GM19099 (cell line): Measurements from ENCODE around the gene NUDT5.

Source experiments
- POLR2A ChIP-seq: IDR thresholded peaks from 3 replicates; pipeline ENCODE4 v1.6.1; 2011; ENCODE audit warnings: low read depth; ENCODE audit not compliant: insufficient read length; ENCODE audit errors: extremely low read depth

The NUDT5 gene

DNA sequence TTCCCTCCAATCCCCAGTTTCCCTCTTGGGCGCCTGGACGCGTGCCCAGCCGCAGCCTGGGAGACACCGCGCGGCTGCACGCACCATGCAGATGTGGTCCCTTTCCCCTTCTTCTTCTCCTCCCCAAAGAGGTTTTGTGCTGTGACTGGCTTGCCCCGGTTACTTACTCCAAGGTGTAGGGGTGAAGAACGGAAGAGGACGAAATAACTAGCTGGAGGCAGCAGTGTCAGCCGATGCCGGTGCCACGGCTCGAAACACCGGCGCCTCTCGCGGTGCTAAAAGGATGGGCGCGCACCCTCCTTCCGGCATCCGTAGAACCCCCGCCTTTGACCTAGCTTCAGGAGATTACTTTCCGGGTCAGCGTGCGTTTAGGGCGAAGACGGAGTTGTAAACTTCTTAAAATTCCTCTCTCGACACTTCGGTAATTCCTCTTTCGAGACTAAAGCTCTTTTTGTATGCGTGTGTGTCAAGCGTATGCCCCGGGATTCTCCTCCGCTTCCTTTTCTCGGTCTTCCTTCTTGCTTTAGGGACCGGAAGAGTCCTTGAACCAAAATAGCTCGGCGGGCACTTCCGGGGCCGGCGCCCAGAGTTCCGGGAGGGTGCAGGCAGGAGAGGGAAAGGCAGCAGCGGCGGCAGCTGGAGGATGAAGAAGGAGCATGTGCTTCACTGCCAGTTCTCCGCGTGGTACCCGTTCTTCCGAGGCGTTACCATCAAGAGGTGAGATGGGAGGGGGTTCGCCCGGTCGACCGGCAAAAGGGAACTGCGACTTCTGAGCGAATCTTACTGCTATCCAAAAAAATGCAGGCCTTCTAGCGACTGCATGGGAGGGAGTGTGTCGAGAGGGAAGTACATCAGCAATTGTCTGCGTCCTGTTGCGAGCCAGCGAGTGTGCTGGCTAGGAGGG is at the start of gene NUDT5, which contains the start of gene CDC123:
NUDT5 (minus strand) TSS at position 289 of the 904 bp plus-strand sequence. CDS start 9,600 bp downstream, outside the sequence.
CDC123 (plus strand) TSS at position 586 of the 904 bp plus-strand sequence; CDS start at position 644, 58 bp downstream.
- TF ChIP-seq POLR2A = peak; percentile 66

DNA sequence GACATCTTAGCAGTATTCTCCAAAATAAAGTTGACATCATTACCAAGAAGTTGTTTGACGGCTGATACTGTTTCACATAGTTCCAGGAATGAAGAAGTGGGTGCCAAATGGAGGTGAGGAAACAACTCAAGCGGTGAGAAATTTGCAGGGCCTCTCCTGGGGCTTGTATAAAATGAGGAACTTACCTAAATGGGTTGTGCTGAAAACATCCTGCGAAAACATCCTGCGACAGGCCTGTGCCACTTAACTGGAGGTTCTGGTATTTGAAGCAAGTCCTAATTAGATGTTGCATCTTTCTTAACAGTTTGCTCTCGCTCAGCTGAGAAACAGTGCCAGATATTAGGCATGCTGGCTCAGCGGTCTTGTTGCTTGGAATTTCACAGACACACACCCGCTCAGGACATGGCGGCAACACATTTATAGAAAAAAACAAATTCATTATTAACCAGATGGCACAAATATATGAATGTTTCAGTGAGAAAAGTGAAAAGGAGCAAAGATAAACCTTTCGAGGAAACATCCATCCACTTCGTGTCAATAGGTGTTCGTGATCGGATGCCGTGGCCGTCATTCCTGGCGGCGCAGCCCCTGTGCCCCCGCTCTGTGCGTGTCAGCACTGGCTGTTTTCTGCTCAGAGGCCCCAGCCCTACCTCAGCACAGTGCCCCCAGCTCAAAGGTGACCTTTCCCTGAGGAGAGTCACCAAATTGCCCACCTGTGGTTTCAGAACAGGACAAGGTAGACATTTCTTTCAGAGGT is 48.4 kb upstream of the NUDT5 start:
- no peak for TF ChIP-seq POLR2A

DNA sequence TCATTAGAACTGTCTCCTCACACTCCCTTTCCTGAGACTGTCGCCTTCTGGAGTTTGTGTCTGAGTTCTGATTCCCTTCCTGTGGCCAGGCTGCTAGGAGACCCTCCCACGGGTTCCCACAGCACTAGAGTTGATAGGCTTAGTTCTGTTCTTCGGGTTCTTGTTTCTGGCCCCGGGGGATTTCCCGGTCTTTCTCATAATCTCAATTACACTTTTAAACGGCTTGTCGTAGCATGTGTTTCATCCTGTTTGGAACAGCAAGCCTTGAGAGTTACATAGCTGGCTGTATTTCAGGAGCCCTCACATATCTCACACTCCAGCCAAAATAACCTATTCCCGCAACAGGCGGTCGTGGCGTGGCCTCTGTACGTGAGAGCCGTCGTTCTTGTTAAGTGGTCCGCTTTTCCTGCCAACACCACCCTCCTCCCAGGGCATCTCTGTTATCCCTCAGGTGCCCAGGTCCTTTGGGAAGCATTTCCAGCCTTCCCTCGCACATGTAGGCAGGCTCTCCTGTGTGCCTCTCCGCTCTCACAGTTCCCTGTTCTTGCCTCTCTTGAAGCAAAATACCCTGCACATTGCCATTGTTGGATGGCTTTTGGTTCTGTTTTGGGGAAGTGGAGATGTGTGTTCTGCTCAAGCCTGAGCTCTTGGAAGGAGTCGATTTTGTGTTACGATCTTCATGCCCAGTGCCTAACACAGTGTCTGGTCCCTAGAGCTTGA is 46.3 kb upstream of the NUDT5 start:
- no peak for TF ChIP-seq POLR2A

DNA sequence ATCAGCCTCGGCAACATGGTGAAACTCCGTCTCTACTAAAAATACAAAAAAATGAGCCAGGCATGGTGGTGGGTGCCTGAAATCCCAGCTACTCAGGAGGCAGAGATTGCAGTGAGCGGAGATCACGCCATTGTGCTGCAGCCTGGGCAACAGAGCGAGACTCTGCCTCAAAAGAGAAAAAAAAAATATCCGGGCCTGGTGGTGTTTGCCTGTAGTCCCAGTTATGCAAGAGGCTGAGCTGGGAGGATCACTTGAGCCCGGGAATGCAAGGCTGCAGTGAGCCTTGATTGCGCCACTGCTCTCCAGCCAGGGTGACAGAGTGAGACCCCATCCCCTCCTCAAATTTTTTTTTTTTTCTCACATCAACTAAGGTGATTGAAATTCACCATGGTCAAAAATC is 43.1 kb upstream of the NUDT5 start:
- no peak for TF ChIP-seq POLR2A

DNA sequence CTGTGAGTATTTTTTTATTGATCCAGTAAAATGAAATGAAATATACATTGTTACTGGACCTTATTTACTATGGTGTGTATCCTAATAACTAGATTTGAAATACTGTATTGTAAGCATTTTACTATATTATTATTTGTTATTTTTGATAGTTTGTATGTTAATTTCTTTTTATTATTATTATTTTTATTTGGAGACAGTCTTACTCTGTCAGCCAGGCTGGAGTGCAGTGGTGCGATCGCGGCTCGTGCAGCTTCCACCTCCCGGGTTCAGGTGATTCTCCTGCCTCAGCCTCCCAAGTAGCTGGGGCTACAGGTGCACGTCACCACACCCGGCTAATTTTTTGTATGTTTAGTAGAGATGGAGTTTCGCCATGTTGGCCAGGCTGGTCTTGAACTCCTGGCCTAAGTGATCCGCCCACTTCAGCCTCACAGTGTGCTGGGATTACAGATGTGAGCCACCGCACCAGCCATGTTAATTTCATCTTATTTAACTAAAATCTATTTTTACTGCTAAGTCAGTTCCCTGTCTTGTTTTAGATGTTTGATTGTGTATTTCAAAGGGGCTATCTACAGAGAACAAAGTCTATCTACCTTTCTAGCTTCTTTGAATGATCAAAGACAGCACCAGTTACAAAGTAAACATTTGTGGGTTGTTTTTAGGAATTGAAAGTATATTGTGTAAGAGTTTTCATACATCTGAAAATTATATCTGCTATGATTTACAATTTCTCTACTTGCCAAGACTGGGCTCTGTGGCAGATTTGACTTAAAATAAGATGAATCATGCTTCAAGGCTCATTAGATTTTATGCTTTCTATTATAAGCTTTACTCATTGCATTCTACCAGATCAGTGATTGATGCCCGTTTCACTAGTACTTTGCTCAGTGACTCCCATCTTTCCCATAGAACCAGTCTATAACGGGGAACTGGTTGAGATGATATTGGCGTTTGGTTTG is 41.9 kb upstream of the NUDT5 start:
- TF ChIP-seq POLR2A = no peak

DNA sequence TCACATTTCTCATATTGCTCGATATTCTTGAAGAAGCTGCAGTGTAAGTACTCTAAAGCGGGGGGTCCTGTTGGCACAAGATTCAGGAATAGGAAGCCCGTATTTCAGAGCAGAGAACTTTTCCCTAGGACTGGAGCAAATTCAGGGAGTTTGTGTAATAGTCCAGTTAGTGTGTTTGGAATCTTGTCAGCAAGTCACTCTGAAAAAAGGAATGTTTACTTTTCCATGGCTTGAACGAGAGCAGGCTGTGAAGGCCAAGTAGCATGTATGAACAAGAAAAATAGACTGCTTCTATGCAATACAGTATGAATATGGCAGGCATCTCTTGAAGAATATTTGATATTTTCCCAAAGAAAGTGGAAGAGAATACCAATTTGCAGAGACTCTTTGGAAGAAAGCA is 40.1 kb upstream of the NUDT5 start:
- TF ChIP-seq POLR2A = no peak

DNA sequence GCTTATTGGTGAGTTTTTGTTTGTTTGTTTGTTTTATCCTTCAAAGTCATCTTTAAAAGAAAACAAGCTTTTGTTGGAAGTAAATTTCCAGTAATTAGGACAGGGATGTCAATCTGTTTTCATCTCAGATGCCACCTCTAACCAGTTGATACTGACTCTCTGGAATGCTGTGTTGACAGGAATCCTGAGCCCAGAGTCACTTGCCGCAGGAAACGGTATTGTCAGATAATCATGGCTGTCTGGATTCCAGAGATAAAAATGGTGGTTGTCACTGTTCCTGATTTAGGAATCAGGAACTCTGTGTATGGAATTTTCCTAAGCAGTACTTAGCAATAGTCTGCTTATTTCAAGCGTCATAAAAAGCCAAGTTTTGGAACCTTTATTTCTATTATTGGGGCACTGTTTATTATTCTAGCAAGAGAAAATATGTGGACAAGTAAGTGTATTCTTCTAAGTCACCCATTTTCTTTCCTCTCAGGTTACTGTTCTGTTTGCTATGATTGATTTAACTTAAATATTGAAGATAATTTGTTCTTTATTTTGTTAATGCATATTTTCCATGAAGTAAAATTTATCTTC is 39.5 kb upstream of the NUDT5 start:
- TF ChIP-seq POLR2A = no peak

DNA sequence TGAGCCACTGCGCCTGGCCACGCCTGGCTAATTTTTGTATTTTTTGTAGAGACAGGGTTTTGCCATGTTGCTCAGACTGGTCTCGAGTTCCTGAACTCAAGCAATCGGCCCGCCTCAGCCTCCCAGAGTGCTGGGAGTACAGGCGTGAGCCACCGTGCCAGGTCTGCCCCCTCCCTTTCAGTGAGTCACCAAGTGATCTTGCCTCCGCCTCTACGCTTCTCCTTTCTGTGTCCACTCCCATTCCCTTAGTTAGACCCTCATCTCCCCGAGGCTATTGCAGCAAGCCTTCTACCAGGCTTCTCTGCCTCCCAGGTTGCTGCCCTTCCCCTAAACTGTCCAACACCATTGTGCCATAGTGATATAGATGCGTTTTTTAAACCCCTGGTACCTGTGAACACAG is 33.2 kb upstream of the NUDT5 start:
- TF ChIP-seq POLR2A = no peak

DNA sequence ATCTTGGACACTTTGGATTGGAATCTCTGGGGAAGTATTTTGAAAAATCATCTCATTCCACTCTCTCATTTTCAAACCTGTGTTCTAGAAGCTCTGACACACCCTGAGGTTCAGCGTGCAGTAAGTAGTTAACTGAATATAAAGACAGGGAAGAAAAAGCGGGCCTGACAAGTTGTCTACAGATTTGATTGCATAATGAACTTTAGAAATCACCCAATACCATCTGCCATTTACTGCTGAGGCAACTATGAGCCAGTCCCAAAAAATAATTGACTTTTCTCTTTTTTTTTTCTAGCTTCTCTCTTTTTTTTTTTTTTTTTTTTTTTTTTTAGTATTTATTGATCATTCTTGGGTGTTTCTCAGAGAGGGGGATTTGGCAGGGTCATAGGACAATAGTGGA is 29.8 kb upstream of the NUDT5 start:
- no peak for TF ChIP-seq POLR2A

DNA sequence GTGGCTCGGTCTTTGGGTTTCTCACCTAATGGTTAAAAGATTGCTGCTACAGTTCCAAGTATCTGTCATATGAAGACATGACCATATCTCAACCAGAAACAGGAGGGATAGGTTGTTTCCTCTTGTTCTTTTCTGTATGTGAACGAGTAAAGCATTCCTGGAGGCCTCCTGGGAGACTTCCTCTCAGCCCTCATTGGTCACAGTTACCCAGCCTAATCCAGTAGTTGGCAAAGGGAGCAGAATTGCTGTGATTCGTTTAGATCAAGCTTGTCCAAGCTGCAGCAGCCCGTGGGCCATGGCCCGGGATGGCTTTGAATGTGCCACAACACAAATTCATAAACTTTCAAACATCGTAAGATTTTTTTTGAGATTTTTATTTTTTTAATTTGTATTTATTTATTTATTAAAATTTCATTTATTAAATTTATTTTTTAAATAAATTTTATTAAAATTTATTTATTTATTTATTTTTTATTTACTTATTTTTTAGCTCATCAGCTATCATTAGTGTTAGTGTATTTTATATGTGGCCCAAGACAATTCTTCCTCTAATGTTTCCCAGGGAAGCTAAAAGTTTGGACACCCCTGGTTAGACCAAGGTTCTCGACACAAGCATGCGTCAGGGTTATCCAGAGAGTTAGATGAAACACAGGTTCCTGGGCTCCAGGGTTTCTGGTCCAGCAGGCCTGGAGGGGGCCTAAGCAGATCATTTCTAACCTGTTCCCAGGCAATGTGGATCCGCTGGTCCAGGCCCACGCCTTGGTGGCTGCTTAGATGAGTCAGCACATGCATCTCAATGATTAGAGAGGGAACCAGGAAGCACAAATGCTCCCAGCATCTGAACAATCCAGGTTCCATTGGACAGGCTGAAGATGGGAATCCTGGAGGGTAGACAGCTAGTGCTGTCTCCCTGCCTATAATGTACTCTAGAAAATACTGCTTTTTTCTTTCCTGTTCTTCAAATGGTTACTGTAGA is 25.9 kb upstream of the NUDT5 start:
- TF ChIP-seq POLR2A = no peak

DNA sequence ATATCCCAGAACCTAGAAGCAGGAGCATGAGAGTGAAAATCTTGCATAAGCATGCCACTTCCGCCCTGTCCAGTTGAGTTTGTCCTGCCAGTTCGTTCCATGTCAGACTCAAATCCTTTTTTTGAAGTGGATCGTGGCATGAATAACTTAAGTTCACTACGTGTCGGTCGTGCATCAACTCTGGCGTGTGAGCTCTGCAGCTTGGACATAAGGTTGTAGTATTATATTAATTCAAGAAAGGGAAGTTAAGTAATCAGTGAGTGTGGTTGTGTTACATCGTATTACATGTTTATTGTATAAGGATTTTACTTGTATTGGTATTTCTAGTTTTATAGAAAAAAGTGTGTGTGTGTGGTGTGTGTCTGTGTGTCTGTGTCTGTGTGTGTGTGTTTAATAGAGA is 23.3 kb upstream of the NUDT5 start:
- no peak for TF ChIP-seq POLR2A

DNA sequence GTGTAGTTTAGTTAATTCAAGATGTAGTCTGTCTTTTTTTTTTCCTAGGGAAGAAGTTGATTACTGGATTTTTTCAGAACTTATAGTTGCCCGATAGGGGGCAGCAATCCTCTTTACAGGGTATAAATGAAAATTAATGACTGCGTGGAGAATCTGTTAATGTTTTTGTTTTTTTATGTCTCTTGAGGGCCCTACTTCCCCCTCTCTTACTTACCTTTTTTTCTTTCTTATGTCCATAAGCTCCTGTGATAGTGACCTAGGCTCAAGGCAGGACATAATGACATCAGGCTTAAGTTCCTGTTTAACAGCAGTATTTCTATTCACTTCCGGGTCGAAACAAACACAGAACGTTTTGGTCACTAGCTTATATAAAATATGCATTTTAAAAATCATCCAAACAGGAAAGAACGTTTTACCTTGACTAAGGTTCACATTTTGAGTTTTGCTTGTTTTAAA is 19.1 kb upstream of the NUDT5 start:
- no peak for TF ChIP-seq POLR2A

DNA sequence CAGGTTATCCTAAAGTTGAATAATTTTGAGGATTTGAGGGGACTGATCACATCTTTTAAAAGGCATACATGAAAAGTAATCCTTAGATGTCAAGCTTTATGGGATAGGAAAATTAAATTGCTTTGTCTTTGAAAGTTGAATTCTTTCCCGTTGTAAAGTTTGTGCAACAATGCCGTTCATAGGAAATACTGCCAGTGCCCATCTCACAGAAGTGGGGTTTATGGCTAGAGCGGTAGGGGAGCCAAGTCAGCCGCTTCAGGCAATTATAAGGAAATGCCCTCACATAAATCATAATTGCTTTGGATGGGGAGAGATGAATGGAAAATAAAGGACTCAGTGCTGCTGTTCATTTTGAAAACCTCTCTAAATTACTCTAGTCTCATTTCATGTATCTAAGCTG is 18.4 kb upstream of the NUDT5 start:
- no peak for TF ChIP-seq POLR2A

DNA sequence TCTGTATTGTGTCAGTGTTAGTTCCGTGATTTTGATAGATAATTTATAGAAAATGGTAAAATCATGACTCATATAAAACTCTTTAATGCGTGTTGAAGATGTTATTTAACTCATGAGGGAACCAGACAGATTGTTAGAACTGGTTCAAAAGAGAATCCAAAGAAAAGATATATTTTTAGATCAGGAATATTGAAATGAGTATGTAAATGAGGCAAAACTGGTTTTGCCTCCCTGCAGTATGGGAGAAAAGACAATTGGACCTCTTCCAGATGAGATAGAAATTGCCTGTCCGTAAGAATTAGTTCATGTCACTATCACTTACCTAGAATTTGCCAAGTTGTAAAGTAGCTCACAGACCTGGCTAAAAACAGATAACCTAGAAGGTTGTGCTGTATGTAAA is 17.9 kb upstream of the NUDT5 start:
- no peak for TF ChIP-seq POLR2A
